ENCODE measurements around the gene ENOX2. TPM values are rescaled to one million over a fixed set of nuclear protein-coding genes. Genes with fewer than 3 reads are reported as not detected.

The ENOX2 gene
- polyA plus RNA-seq, 2 donors, result 2.2 to 5.1 TPM

Other genes starting within 250 kb of the ENOX2 start
- not detected for gene ARHGAP36, start 155.1 kb upstream of the ENOX2 start, polyA plus RNA-seq

Measured in esophagus (tissue), 2 donors.